GM12865 (cell line): Measurements from ENCODE around the gene DENND5A.
"Not testable (repeated sequence)": the region's sequence is repeated elsewhere in the genome, so short reads cannot be mapped to it uniquely, and the experiment has no call there.

Experiments used
- DNase-seq: peaks from one replicate; pipeline ENCODE4 v3.0.0; 2010; ENCODE audit warnings: low read depth
- H3K4me3 ChIP-seq: 2 replicates; pipeline ENCODE4 v1.5.1; 2011; ENCODE audit warnings: mild to moderate bottlenecking, low read depth, low read length, control low read depth
- TF ChIP-seq, protein P1 (sequence below): IDR thresholded peaks from 2 replicates; pipeline ENCODE4 v1.5.1; 2011; ENCODE audit warnings: low read length, control low read depth, low read depth, inconsistent platforms; ENCODE audit not compliant: insufficient read depth; ENCODE audit errors: missing control alignments

DENND5A gene

DNA sequence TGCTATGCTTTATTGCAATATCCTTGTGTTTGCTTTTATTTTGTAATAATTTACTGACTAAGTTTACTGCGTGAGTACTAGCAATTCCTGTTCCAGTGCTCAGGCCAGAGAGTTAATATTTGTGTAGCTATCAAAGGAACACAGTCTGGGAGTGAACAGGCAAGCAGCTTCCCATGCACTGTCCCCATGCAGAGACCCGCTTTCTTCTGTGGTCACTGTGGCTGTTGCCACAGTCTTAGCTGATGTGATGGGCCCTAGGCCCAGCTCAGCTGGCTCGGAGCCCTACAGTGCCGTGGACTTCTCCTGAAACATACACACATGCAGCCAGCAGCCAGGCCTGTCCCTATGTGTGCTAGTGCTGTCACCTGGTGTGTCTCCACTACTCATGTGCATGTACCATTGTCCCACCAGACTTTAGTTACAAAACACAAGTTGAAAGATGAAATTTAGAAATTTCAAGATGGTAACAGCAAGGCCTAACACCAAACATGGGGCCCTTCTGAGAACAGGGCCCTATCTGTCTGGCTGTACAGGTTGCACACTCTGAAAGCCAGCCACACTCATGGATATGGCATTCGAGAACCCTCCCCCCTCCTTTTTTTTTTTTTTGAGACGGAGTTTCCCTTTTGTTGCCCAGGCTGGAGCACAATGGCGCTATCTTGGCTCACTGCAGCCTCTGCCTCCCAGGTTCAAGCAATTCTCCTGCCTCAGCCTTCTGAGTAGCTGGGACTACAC, 161.4 kb downstream of the DENND5A start:
- H3K4me3 ChIP-seq, result no peak overlapping the region
- DNase-seq, result no peak
- TF ChIP-seq, protein P1, sequence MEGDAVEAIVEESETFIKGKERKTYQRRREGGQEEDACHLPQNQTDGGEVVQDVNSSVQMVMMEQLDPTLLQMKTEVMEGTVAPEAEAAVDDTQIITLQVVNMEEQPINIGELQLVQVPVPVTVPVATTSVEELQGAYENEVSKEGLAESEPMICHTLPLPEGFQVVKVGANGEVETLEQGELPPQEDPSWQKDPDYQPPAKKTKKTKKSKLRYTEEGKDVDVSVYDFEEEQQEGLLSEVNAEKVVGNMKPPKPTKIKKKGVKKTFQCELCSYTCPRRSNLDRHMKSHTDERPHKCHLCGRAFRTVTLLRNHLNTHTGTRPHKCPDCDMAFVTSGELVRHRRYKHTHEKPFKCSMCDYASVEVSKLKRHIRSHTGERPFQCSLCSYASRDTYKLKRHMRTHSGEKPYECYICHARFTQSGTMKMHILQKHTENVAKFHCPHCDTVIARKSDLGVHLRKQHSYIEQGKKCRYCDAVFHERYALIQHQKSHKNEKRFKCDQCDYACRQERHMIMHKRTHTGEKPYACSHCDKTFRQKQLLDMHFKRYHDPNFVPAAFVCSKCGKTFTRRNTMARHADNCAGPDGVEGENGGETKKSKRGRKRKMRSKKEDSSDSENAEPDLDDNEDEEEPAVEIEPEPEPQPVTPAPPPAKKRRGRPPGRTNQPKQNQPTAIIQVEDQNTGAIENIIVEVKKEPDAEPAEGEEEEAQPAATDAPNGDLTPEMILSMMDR, result no peak

DNA sequence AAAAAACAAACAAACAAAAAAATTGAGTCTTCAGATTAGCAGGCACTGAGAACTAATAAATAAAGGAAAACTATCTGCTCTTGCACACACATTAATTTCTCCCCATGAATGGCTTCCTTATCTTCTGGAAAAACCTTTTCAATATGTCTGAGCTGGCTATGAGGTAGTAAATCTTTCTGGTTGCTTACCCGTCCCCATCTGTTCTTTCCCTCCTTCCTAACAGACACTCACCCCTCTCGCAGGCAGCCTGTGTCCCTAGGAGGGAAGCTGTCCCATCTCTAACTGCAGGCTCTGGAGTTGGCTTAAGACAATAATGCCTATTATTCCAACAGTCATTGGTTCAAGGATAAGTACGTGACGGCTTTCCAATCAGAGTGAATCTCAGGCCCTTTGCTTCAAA, 165.5 kb downstream of the DENND5A start:
- TF ChIP-seq, protein P1, result no peak
- H3K4me3 ChIP-seq, result no peak overlapping the region
- DNase-seq, result no peak

DNA sequence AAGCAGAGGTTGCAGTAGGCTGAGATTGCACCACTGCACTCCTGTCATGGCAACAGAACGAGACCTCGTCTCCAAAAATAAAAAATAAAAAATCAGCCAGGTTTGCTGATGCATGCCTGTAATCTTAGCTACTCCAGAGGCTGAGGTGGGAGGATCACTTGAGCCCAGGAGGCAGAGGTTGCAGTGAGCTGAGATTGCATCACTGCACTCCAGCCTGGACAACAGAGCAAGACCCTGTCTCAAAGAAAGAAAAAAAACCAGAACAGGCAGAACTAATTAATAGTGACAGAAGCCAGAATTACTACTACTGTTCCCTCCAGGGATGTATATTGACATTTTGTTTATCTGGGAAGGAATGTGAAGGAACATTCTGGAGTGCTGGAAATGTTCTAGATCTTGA, 166.7 kb downstream of the DENND5A start:
- not testable (repeated sequence) for DNase-seq, H3K4me3 ChIP-seq

DNA sequence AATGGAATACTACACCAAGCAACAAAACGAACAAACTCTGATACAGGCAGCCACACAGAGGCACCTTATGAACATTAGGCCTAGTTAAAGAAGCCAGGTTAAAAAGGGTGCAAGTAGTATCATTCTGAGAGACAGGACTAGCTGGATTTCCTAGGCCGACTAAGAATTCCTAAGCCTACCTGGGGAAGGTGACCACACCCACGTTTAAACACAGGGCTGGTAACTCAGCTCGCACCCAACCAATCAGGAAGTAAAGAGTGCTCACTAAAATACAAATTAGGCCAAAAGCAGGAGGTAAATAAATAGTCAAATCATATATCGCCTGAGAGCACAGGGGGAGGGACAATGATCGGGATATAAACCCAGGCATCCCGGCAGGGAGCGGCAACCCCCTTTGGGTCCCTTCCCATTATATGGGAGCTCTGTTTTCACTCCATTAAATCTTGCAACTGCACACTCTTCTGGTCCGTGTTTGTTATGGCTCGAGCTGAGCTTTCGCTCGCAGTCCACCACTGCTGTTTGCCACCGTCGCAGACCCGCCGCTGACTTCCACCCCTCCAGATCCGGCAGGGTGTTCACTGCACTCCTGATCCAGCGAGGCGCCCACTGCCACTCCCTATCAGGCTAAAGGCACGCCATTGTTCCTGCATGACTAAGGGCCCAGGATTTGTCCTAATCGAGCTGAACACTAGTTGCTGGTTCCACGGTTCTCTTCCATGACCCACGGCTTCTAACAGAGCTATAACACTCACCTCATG, 167.8 kb downstream of the DENND5A start:
- not testable (repeated sequence) for H3K4me3 ChIP-seq, DNase-seq

DNA sequence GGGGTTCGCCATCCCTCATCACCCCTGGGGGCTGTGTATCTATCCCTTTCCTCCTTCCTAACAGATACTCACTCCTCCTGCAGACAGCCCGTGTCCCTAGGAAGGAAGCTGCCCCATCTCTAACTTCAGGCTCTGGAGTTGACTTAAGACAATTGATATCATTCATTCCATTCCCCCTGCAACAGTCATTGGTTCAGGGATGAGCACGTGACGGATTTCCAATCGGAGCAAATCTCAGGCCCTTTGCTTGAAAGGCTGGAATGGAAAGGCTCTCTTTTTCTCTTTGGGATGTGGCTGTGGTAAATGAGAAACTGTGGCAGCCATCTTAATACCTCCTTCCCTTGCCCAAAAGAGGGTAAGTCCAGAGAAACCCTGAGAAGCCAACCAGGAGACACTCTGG, 168.7 kb downstream of the DENND5A start:
- no peak for DNase-seq
- no peak overlapping the region for H3K4me3 ChIP-seq
- TF ChIP-seq, protein P1, result no peak

DNA sequence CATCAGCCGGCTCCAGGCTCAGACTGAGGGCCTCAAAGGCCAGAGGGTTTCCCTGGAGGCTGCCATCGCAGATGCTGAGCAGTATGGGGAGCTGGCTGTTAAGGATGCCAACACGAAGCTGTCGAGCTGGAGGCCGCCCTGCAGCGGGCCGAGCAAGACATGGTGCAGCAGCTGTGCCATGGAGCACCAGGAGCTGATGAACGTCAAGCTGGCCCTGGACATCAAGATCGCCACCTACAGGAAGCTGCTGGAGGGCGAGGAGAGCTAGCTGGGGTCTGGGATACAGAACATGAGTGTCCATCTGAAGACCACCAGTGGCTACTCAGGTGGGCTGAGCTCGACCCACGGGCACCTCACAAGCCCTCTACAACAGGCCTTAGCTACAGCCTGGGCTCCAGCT, 169.7 kb downstream of the DENND5A start:
- TF ChIP-seq, protein P1, result peak; percentile 25
- H3K4me3 ChIP-seq, result no peak overlapping the region
- peak; percentile 15 for DNase-seq

DNA sequence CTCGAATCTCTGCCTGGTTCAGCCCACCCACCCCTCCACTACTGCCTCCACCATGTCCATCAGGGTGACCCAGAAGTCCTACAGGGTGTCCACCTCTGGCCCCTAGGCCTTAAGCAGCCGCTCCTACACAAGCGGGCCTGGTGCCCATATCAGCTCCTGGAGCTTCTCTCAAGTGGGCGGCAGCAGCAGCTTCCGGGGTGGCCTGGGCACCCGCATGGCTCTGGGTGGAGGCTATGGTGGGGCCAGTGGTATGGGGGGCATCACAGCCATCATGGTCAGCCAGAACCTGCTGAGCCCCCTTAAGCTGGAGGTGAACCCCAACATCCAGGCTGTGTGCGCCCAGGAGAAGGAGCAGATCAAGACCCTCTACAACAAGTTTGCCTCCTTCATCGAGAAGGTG, 170.7 kb downstream of the DENND5A start:
- no peak overlapping the region for H3K4me3 ChIP-seq
- DNase-seq, result no peak
- TF ChIP-seq, protein P1, result no peak
